Kidney epithelial cell (primary cell): Measurements from ENCODE around the gene INPP5J. TPM values are rescaled to one million over a fixed set of nuclear protein-coding genes. Genes with fewer than 3 reads are reported as not detected.

Experiments
- DNase-seq: peaks from one replicate; pipeline ENCODE4 v3.0.0-alpha.2; 2010; ENCODE audit warnings: low read depth
- H3K27me3 ChIP-seq: 2 replicates; pipeline ENCODE4 v1.6.0; 2011; ENCODE audit warnings: low read length; ENCODE audit not compliant: control insufficient read depth, insufficient read depth
- H3K36me3 ChIP-seq: 2 replicates; pipeline ENCODE4 v1.5.1; 2011; ENCODE audit warnings: low read length; ENCODE audit not compliant: control insufficient read depth, insufficient read depth
- H3K4me3 ChIP-seq: 2 replicates; pipeline ENCODE4 v1.5.1; 2011; ENCODE audit warnings: low read depth, mild to moderate bottlenecking, control low read depth, low read length
- CTCF ChIP-seq: IDR thresholded peaks from 2 replicates; pipeline ENCODE4 v1.5.1; 2011; ENCODE audit warnings: mild to moderate bottlenecking, moderate library complexity, low read length, control low read depth, inconsistent platforms; ENCODE audit not compliant: insufficient read depth, poor library complexity, severe bottlenecking
- total RNA-seq: library from RNA; depleted of rRNA; stranded (reverse); fragments of >200 nt; gene quantifications from 2 replicates; pipeline ENCODE4 v1.2.3, GENCODE V29; 2015

Gene INPP5J
- total RNA-seq, 1 donor from 2014 or later: 5.6 TPM

- no peak for TF ChIP-seq CTCF
- H3K4me3 ChIP-seq: no peak overlapping the region
- peaks cover 7% of the 10 kb centered on the region for H3K36me3 ChIP-seq
- DNase-seq: no peak
- H3K27me3 ChIP-seq: no peaks in the 10 kb centered on the region
Observed at GRCh38 chr22:31086703-31087330, 35.9 kb upstream of the INPP5J start.

- no peak for TF ChIP-seq CTCF
- DNase-seq: no peak
- Histone ChIP-seq H3K36me3 (peaks cover 10% of the 10 kb centered on the region), H3K27me3 (no peaks in the 10 kb centered on the region), H3K4me3 (no peak overlapping the region)
Observed at GRCh38 chr22:31087744-31088215, 35.0 kb upstream of the INPP5J start.

- H3K36me3 ChIP-seq: peaks cover 10% of the 10 kb centered on the region
- no peak for TF ChIP-seq CTCF
- H3K4me3 ChIP-seq: no peak overlapping the region
- no peaks in the 10 kb centered on the region for H3K27me3 ChIP-seq
- no peak for DNase-seq
Observed at GRCh38 chr22:31088233-31088986, 34.4 kb upstream of the INPP5J start.

- Histone ChIP-seq H3K4me3 (no peak overlapping the region), H3K36me3 (peaks cover 10% of the 10 kb centered on the region), H3K27me3 (no peaks in the 10 kb centered on the region)
- TF ChIP-seq CTCF: peak; percentile 81
- no peak for DNase-seq
Observed at GRCh38 chr22:31089160-31090100, 33.3 kb upstream of the INPP5J start.

- Histone ChIP-seq H3K27me3 (no peaks in the 10 kb centered on the region), H3K36me3 (peaks cover 15% of the 10 kb centered on the region), H3K4me3 (no peak overlapping the region)
- no peak for DNase-seq
- TF ChIP-seq CTCF: no peak
Observed at GRCh38 chr22:31090217-31091085, 32.3 kb upstream of the INPP5J start.
